Neutrophil (primary cell): ENCODE data around the gene EXT2.

ENCODE experiments used
- H3K27ac ChIP-seq: fragments of 200-600 bp; sonication (generic); 2 replicates; pipeline ENCODE4 v1.5.1; 2016; ENCODE audit warnings: mild to moderate bottlenecking, moderate library complexity
- H3K27me3 ChIP-seq: fragments of 200-600 bp; sonication (generic); 2 replicates; pipeline ENCODE4 v1.6.0; 2016; ENCODE audit warnings: mild to moderate bottlenecking
- H3K36me3 ChIP-seq: fragments of 200-600 bp; sonication (generic); 2 replicates; pipeline ENCODE4 v1.5.1; 2017
- H3K4me1 ChIP-seq, 2 experiments: fragments of 200-600 bp in 1 of 2; sonication (generic) in 1 of 2; 1 replicate in 1 of 2; 2 replicates in 1 of 2; pipeline versions ENCODE4 v1.5.1 to v1.6.1; 2013 to 2016; ENCODE audit warnings: low read depth in 1 of 2, low read length in 1 of 2, mild to moderate bottlenecking in 1 of 2, moderate library complexity in 1 of 2; ENCODE audit not compliant: control insufficient read depth in 1 of 2, insufficient read depth in 1 of 2
- H3K4me3 ChIP-seq, 2 experiments: fragments of 200-600 bp in 1 of 2; sonication (generic) in 1 of 2; 1 replicate in 1 of 2; 2 replicates in 1 of 2; pipeline ENCODE4 v1.5.1; 2013 to 2016; ENCODE audit warnings: low read depth in 1 of 2, low read length in 1 of 2, mild to moderate bottlenecking in 1 of 2, moderate library complexity in 1 of 2
- H3K9me3 ChIP-seq: fragments of 200-600 bp; sonication (generic); 2 replicates; pipeline ENCODE4 v1.5.1; 2016
- CTCF ChIP-seq: fragments of 200-600 bp; sonication (generic); IDR thresholded peaks from 2 replicates; pipeline ENCODE4 v1.5.1; 2016; ENCODE audit warnings: antibody characterized with exemption

EXT2 gene

GRCh38 chr11:44165432-44165831 lies 70.0 kb downstream of the EXT2 start:
- Histone ChIP-seq H3K4me1 (no peaks in the 10 kb centered on the region), H3K27ac (no peak overlapping the region), H3K36me3 (no peaks in the 10 kb centered on the region), H3K27me3 (no peaks in the 10 kb centered on the region), H3K4me3 (no peak overlapping the region), H3K9me3 (no peaks in the 10 kb centered on the region)
- no peak for TF ChIP-seq CTCF

- TF ChIP-seq CTCF, result no peak
- H3K4me1 ChIP-seq, result no peaks in the 10 kb centered on the region
- H3K4me3 ChIP-seq, result no peak overlapping the region
- no peak overlapping the region for H3K27ac ChIP-seq
- no peaks in the 10 kb centered on the region for H3K36me3 ChIP-seq
- H3K27me3 ChIP-seq, result no peaks in the 10 kb centered on the region
- H3K9me3 ChIP-seq, result no peaks in the 10 kb centered on the region
Observed at GRCh38 chr11:44167046-44167445, 71.6 kb downstream of the EXT2 start.

DNA sequence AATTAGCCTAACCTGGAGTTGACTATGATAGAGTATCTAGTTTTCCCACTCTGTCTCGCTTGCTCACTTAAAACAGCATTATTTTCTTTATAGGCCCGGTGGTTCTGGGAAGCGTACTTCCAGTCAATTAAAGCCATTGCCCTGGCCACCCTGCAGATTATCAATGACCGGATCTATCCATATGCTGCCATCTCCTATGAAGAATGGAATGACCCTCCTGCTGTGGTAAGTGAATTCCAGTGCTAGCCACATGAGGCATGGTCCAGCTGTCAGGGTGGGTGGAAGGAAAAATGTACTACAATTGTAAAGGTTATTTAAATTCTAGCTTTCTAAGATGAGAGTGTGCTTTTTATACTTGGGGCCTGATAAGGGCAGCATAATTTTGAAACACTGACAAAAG lies 76.0 kb downstream of the EXT2 start:
- Histone ChIP-seq H3K4me1 (no peaks in the 10 kb centered on the region), H3K9me3 (no peaks in the 10 kb centered on the region), H3K36me3 (no peaks in the 10 kb centered on the region), H3K27me3 (no peaks in the 10 kb centered on the region), H3K4me3 (no peak overlapping the region), H3K27ac (no peak overlapping the region)
- TF ChIP-seq CTCF, result no peak

DNA sequence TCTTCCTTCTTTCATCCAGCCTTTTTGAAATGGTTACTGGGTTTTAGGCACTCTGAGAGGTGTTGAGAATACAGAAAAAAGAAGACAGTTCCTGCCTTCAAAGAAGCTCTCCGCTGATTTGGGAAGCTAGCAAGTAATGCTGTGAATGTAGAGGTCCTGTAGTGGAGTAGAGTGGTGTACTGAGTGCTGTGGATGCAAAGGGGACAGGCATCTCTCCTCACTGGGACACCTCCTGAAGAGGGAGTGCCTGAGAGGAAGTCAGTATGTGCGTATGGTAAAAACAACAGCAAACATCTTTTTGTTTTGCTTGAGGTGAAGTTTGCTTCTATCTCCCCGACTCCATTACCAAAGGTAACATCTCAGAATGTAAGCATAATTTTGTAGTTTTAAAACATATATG lies 77.5 kb downstream of the EXT2 start:
- no peak for TF ChIP-seq CTCF
- no peak overlapping the region for H3K27ac ChIP-seq
- H3K36me3 ChIP-seq, result no peaks in the 10 kb centered on the region
- H3K9me3 ChIP-seq, result no peaks in the 10 kb centered on the region
- H3K27me3 ChIP-seq, result no peaks in the 10 kb centered on the region
- H3K4me1 ChIP-seq, result no peaks in the 10 kb centered on the region
- no peak overlapping the region for H3K4me3 ChIP-seq

DNA sequence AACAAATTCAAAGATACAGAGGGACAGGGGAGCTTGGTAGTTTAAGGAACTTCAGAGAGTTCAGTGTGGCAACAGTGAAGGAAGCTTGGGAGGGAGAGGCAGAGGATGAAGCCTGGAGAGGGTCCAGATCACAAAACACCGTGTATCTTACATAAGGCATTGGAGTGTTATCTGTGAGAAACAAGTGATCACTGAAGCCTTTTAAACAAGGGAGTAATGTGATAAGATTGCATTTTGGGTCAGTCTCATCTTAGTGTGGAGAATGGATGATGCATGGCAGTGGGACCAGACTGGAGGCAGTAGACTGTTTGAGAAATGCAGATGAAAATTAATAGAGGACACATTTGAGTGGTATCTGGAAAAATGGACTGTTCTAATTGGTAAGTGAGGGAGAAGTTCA lies 79.4 kb downstream of the EXT2 start:
- Histone ChIP-seq H3K27me3 (no peaks in the 10 kb centered on the region), H3K4me3 (no peak overlapping the region), H3K4me1 (no peaks in the 10 kb centered on the region), H3K9me3 (no peaks in the 10 kb centered on the region), H3K36me3 (no peaks in the 10 kb centered on the region), H3K27ac (no peak overlapping the region)
- no peak for TF ChIP-seq CTCF
